ENCODE data around the gene ZNF30. TPM values are rescaled to one million over a fixed set of nuclear protein-coding genes. Genes with fewer than 3 reads are reported as not detected.
"Not testable (repeated sequence)": the region's sequence is repeated elsewhere in the genome, so short reads cannot be mapped to it uniquely, and the experiment has no call there.

The ZNF30 gene
- total RNA-seq, 1 donor, result 2.3 TPM

DNA sequence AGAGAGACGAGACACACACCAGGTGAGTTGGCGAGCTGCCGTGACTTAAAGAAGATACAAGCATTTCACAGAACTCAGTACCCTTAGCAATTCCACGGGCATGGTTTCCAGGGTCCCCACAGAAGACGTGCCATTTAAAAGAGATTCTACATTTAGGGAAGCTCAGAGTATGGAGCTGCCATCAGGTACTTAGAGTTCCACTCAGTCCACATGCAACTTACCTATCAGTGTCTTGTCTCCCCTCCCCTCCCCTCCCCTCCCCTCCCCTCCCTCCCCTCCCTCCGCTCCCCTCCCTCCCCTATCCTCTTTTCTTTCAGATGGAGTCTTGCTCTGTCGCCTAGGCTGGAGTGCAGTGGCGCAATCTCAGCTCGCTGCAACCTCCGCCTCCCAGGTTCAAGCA lies 12.2 kb downstream of the ZNF30 start:
- Histone ChIP-seq H3K9me3 (ENCODE audit: low read depth, low read length) (peaks cover 14% of the 10 kb centered on the region), H3K27me3 (ENCODE audit: insufficient read depth, low read length) (no peaks in the 10 kb centered on the region), H3K4me1 (ENCODE audit: insufficient read depth, low read length) (no peaks in the 10 kb centered on the region), H3K4me3 (ENCODE audit: low read length) (no peak overlapping the region)

DNA sequence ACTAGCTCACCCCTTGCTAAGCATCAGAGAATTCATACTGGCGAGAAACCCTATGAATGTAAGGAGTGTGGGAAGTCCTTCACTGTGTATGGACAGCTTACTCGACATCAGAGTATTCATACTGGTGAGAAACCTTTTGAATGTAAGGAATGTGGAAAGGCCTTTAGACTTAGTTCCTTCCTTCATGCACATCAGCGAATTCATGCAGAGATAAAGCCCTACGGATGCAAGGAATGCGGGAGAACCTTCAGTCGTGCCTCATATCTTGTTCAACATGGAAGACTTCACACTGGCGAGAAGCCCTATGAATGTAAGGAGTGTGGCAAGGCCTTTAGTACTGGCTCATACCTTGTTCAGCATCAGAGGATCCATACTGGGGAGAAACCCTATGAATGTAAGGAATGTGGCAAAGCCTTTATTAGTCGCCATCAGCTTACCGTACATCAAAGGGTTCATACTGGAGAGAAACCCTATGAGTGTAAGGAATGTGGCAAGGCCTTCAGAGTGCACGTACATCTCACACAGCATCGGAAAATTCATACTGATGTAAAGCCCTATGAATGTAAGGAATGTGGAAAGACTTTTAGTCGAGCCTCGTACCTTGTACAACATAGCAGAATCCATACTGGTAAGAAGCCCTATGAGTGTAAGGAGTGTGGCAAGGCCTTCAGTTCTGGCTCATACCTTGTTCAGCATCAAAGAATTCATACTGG lies 17.3 kb downstream of the ZNF30 start:
- Histone ChIP-seq H3K27me3 (ENCODE audit: insufficient read depth, low read length) (no peaks in the 10 kb centered on the region), H3K4me3 (ENCODE audit: low read length) (no peak overlapping the region), H3K9me3 (ENCODE audit: low read depth, low read length) (peaks cover 53% of the 10 kb centered on the region), H3K4me1 (ENCODE audit: insufficient read depth, low read length) (no peaks in the 10 kb centered on the region)

DNA sequence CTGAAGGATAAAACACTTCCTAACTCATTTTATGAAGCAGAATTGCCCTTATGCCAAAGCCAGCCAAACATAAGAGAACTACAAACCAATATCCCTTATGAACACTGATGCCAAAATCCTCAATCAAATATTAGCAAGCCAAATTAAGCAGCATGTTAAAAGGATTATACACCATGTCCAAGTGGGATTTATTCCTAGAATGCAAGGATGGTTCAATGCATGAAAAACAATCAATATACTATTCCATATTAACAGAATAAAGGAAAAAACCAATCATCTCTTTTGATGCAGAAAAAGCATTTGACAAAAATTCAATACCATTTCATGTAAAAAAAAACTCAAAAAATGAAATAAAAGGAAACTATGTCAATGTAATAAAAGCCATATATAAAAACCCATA lies 26.4 kb downstream of the ZNF30 start:
- H3K27me3 ChIP-seq (ENCODE audit: insufficient read depth, low read length), result no peaks in the 10 kb centered on the region
- no peak overlapping the region for H3K4me3 ChIP-seq (ENCODE audit: low read length)
- peaks cover 78% of the 10 kb centered on the region for H3K9me3 ChIP-seq (ENCODE audit: low read depth, low read length)
- no peaks in the 10 kb centered on the region for H3K4me1 ChIP-seq (ENCODE audit: insufficient read depth, low read length)

DNA sequence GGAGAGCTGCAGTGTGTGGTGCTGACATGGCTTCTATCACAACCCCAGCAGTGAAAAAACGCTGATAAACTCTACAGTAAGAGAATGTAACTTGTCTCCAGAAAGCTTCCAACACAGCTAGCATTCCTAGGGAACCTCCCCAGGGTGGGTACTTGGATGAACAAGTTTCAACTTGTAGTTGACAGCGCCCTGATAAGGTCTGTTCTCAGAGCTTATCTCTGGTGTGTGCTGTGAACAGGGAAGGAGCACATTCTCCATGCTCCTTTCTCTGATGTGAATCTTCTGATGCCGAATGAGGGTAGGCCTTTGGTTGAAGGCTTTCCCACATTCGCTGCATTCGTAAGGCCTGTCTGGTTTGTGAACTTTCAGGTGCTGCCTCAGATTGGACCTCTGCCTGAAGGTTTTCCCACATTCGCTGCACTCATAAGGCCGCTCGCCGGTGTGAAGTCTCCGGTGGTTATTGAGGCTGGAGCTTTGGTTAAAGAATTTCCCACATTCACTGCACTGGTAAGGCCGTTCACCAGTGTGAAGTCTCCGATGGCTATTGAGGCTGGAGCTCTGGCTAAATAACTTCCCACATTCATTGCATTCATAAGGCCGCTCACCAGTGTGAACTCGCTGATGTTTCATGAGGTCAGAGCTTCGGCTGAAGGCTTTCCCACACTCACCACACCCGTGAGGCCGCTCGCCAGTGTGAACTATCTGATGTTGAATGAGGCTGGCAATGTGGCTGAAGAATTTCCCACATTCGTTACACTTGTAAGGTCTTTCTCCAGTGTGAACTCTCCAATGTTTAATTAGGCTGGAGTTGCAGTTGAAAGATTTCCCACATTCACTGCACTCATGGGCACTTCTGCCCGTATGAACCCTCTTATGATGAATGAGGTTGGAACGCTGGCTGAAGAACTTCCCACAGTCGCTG lies 31.4 kb downstream of the ZNF30 start:
- Histone ChIP-seq H3K4me3 (ENCODE audit: low read length) (no peak overlapping the region), H3K9me3 (ENCODE audit: low read depth, low read length) (peaks cover 60% of the 10 kb centered on the region), H3K27me3 (ENCODE audit: insufficient read depth, low read length) (no peaks in the 10 kb centered on the region), H3K4me1 (ENCODE audit: insufficient read depth, low read length) (peaks cover 11% of the 10 kb centered on the region)

DNA sequence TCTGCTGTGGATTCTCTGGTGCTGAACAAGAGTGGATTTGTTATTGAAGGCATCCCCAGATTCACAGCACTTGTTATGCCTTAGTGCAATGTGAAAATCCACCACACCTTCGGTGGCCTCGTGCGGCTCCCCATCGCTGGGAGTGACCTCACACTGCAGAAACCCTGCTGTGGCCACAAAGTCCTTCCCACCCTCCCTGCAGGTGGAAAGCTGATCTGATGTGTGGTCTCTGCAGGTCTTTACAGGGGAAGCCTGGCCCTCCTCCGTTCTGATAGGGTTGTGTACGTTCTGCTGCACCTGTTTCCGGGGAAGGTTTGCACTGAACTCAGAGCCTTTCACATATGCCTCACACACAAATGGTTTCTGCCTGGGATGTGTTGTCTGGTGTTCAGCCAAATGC lies 32.3 kb downstream of the ZNF30 start:
- Histone ChIP-seq H3K27me3 (ENCODE audit: insufficient read depth, low read length) (no peaks in the 10 kb centered on the region), H3K4me1 (ENCODE audit: insufficient read depth, low read length) (peaks cover 14% of the 10 kb centered on the region), H3K9me3 (ENCODE audit: low read depth, low read length) (peaks cover 51% of the 10 kb centered on the region), H3K4me3 (ENCODE audit: low read length) (no peak overlapping the region)

DNA sequence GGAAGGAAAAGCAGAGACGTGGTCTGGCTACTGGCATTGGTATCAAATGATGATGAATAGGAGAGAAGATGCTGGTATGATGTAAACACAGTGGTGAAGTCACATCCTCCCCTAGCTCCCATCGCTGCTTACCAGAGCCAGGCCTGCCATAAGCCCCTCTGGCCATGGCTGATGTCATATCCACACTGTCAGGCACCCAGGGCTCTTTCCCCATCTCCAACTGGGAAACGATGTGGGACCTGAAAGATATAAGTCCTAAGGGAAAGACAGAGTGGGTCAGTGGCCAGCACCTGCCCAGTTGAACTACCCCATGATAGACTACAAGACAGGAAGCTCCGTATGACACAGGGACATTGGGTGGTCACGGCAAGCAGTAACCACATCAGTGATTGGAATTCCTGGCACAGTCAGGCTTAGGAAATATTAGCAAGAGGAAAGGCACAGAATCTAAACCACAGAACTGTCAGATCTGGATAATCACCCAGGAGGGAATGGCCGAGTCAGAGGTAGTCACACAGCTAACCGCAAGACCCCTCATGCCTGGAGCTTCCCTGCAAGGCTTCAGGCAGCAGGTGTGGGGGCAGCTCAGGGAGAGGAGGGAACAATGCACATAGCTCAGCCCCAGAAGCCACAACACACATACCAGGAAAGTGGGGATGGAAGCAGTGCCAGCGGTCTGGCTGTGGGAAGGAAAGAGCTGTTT lies 33.6 kb downstream of the ZNF30 start:
- peaks cover 47% of the 10 kb centered on the region for H3K9me3 ChIP-seq (ENCODE audit: low read depth, low read length)
- peaks cover 14% of the 10 kb centered on the region for H3K4me1 ChIP-seq (ENCODE audit: insufficient read depth, low read length)
- no peak overlapping the region for H3K4me3 ChIP-seq (ENCODE audit: low read length)
- H3K27me3 ChIP-seq (ENCODE audit: insufficient read depth, low read length), result no peaks in the 10 kb centered on the region

DNA sequence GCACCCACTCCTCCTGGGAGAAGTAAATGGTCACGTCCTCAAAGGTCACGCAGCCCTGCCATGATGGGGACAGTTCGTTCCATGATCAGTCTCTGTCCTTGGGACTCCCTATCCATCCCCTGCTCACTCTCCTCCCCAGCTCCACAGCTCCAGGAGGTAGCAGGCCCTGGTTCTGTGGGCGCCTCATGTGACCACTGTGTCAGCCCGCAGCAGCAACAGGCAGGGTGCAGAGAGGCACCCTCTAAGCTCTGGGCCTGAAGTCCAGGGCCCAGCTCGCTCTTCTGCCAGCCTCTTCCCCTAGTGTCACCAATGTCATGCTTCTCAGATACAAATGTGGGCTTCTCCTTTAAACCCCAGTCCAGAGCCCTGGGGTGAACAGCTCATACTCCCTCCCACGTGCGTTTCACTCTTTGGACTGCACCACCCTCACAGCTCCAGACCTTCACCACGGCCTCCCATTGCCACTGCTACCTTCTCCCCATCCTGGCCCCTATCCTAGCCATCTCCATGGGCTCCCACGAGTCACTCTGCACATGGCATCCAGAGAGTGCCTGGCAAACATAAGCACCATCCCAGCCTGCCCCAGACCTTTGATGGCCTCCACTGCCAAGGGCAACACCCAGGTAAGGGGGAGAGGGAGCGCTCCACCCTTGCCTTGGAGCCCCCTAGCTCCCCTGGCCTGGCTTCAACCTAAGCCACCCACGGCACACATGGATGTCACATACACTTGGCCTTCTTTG lies 34.4 kb downstream of the ZNF30 start:
- H3K9me3 ChIP-seq (ENCODE audit: low read depth, low read length), result peaks cover 39% of the 10 kb centered on the region
- H3K4me1 ChIP-seq (ENCODE audit: insufficient read depth, low read length), result peaks cover 14% of the 10 kb centered on the region
- H3K4me3 ChIP-seq (ENCODE audit: low read length), result no peak overlapping the region
- no peaks in the 10 kb centered on the region for H3K27me3 ChIP-seq (ENCODE audit: insufficient read depth, low read length)

DNA sequence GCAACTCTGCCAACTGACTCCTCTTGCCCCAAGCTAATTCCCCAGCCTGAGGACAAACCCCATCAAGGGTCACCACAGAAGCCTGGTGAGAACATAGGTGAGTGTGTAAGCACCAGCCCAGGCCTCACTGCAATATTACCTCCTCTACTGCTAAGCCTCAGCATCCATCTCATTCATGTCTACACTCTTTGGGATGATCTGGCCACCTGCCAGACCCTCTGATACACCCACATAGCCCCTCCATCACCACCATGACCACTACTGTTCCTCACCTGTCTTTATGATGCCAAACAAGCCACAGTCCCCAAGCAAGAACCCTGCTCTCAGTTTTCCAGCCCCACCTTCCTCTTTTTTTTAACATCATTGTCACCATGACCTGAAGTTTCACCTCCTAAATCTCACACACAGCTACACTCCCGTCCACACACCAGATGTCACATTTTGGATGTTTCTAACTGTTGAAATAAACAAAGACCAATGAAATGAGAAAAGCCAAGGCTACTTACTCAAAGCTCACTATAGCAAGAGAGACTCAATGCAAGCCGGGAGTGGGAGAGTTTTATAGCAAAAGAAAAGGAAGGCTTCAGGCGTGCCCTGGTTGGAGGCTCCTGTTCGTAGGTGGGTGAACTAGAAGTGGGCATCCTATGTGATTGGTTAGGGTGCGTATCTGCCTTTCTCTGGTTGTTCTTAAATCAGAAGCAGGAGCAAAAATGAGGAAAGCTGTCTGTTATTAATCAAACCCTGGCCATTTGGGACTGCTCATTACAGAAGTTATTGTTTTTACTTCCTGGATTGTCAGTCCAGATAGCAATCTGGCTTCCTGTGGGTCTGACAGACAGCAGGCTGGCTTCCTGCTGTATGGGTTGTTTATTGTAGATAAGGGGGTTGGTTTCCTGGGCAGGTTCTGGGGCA lies 35.3 kb downstream of the ZNF30 start:
- Histone ChIP-seq H3K9me3 (ENCODE audit: low read depth, low read length) (peaks cover 30% of the 10 kb centered on the region), H3K4me1 (ENCODE audit: insufficient read depth, low read length) (peaks cover 14% of the 10 kb centered on the region), H3K27me3 (ENCODE audit: insufficient read depth, low read length) (no peaks in the 10 kb centered on the region), H3K4me3 (ENCODE audit: low read length) (peak overlapping the region; percentile 73)

DNA sequence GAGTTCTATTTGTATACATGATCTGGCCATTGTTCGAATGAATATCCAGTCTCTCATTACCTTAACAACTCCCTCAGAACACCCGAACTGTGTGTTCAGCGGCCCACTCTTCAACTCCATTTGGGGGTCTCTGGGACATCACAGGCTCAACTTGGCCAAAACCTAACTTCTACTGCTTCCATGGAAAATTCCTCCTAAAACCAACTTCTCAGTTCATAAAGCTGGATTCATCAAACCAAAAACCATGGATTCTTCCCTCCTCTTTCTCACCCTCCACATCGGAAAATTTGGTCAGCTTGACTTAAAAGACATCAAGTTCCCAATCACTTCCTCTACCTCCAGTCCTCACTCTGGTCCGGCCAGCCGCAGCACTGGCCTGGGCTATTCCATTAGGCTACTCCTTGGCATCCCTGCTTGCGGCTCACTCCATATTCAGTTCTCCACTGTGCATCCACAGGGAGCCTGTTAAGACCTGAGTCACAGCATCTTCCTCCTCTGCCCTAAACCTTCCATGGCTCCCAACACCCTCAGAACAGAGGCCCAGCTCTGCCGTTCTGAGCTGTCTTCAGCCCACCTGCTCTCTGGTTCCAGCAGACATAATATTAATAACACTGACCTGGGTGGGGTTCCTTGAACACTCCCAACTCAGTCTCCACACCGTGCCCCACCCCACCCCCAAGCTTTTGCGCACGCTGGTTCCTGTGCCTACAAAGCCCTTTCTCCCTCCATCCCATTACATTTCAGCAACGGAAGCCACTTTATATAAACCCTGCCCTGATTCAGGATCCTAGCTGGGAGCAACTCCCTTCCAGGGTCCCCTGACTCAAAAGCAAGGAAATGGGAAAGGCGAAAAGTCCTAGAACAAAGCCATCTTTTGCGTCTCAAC lies 36.2 kb downstream of the ZNF30 start:
- H3K4me1 ChIP-seq (ENCODE audit: insufficient read depth, low read length), result peaks cover 14% of the 10 kb centered on the region
- H3K27me3 ChIP-seq (ENCODE audit: insufficient read depth, low read length), result no peaks in the 10 kb centered on the region
- peak overlapping the region; percentile 73 for H3K4me3 ChIP-seq (ENCODE audit: low read length)
- H3K9me3 ChIP-seq (ENCODE audit: low read depth, low read length), result peaks cover 21% of the 10 kb centered on the region

DNA sequence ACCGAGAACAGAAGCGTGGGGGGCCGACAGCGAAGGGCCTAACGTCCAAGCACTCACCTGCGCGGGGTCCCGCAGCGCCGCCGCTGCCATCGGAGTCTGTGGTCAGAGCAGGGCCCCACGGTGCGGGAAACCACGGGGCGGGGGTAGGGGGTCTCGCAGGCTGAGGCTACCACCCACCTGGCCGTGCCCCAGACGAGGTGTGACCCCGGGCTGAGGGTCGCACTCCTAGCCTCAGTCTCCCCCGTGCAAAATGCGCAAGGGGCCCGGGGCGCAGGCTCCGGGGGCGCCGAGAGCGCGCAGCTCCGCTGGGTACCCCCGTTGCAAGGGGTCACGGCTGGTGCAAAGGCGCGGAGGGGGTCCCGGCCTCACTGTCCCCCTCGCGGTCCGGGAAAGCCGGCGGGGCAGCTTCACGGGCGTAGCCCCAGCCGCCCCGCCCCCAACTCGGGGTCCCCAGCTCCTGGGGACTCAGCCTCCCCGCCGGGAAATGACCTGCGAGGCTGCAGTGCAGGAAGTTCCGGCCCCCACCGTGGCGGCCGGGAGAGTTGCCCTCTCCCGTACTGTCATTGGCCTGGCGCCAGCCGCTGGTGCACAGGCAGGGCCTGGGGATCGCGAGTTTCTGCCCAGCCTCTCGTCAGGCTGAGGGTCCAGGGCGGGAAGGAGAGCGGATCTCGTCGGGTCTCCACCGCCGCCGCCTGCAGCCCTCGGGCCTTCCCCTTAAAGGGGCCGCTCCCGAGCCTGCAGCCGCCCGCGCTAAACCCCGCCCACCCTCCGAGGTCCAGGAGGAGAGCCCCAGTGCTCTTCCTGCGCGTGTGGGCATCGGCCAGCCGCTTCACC lies 37.1 kb downstream of the ZNF30 start, which contains the start of gene ZNF792:
ZNF792 (minus strand) TSS at position 657 of the 834 bp plus-strand sequence; CDS start at position 90, 567 bp downstream.
- peaks cover 13% of the 10 kb centered on the region for H3K9me3 ChIP-seq (ENCODE audit: low read depth, low read length)
- peaks cover 14% of the 10 kb centered on the region for H3K4me1 ChIP-seq (ENCODE audit: insufficient read depth, low read length)
- H3K27me3 ChIP-seq (ENCODE audit: insufficient read depth, low read length), result no peaks in the 10 kb centered on the region
- H3K4me3 ChIP-seq (ENCODE audit: low read length), result peak within 1 kb of the TSS; percentile 73

DNA sequence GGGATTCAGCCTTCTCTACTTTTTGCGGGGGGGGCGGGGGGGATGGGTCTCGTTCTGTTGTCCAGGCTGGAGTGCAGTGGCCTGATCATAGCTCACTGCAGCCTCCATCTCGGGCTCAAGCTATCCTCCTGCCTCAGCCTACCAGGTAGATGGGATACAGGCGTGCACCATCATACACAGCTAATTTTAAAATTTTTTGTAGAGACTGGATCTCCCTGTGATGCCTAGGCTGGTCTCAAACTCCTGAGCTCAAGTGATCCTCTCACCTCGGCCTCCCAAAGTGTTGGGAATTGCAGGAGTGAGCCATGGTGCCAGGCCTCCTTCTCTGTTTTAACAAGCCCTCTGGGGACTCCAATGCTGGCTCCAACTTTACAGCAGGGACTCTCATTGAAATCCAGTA lies 37.9 kb downstream of the ZNF30 start:
- H3K4me1 ChIP-seq (ENCODE audit: insufficient read depth, low read length), result peaks cover 14% of the 10 kb centered on the region
- peaks cover 4% of the 10 kb centered on the region for H3K9me3 ChIP-seq (ENCODE audit: low read depth, low read length)
- H3K27me3 ChIP-seq (ENCODE audit: insufficient read depth, low read length), result no peaks in the 10 kb centered on the region
- no peak overlapping the region for H3K4me3 ChIP-seq (ENCODE audit: low read length)

DNA sequence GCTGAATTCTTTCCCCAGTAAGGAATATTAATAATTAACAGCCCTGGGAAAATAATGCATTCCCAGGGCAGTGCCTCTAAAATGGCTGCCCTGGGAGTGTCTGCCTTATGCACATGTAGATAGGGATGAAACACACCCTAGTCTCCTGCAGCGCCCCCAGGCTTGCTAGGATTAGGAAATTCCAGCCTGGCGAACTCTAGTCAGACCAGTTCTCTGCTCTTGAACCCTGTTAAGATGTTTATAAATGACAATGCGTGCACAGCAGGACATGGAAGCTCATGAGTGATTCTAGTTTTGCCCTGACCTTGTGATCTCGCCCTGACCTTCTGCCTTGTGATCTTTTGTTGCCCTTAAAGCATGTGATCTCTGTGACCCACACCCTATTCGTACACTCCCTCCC lies 38.8 kb downstream of the ZNF30 start:
- H3K9me3 ChIP-seq (ENCODE audit: low read depth, low read length); H3K27me3 ChIP-seq (ENCODE audit: insufficient read depth, low read length); H3K4me3 ChIP-seq (ENCODE audit: low read length): not testable (repeated sequence)
- H3K4me1 ChIP-seq (ENCODE audit: insufficient read depth, low read length), result peaks cover 14% of the 10 kb centered on the region

Data from mononuclear cell (primary cell).